ENCODE results near the gene CERS6.
"Not testable (repeated sequence)": the region's sequence is repeated elsewhere in the genome, so short reads cannot be mapped to it uniquely, and the experiment has no call there.

CERS6 gene

GRCh38 chr2:168480825-168481585, 24.9 kb downstream of the CERS6 start:
- no peak overlapping the region for H3K4me3 ChIP-seq (ENCODE audit: control insufficient read depth, low read depth, low read length)
- DNase-seq (ENCODE audit: low read depth), result no peak
- no peak for TF ChIP-seq CTCF (IDR thresholded peaks at IDR 0.05; ENCODE audit: control insufficient read depth, insufficient read depth, low read depth, low read length, missing control alignments)

- DNase-seq (ENCODE audit: low read depth), result no peak
- no peak for TF ChIP-seq CTCF (IDR thresholded peaks at IDR 0.05; ENCODE audit: control insufficient read depth, insufficient read depth, low read depth, low read length, missing control alignments)
- no peak overlapping the region for H3K4me3 ChIP-seq (ENCODE audit: control insufficient read depth, low read depth, low read length)
These were observed 26.2 kb downstream of the CERS6 start for GRCh38 chr2:168482269-168482668.

- TF ChIP-seq CTCF (IDR thresholded peaks at IDR 0.05; ENCODE audit: control insufficient read depth, insufficient read depth, low read depth, low read length, missing control alignments), result no peak
- H3K4me3 ChIP-seq (ENCODE audit: control insufficient read depth, low read depth, low read length), result no peak overlapping the region
- no peak for DNase-seq (ENCODE audit: low read depth)
These were observed 27.1 kb downstream of the CERS6 start for GRCh38 chr2:168482952-168483831.

GRCh38 chr2:168486477-168486876, 30.4 kb downstream of the CERS6 start:
- DNase-seq (ENCODE audit: low read depth), result no peak
- no peak for TF ChIP-seq CTCF (IDR thresholded peaks at IDR 0.05; ENCODE audit: control insufficient read depth, insufficient read depth, low read depth, low read length, missing control alignments)
- no peak overlapping the region for H3K4me3 ChIP-seq (ENCODE audit: control insufficient read depth, low read depth, low read length)

GRCh38 chr2:168490015-168490874, 34.2 kb downstream of the CERS6 start:
- TF ChIP-seq CTCF (IDR thresholded peaks at IDR 0.05; ENCODE audit: control insufficient read depth, insufficient read depth, low read depth, low read length, missing control alignments), result no peak
- H3K4me3 ChIP-seq (ENCODE audit: control insufficient read depth, low read depth, low read length), result no peak overlapping the region
- DNase-seq (ENCODE audit: low read depth), result no peak

GRCh38 chr2:168490946-168491605, 35.0 kb downstream of the CERS6 start:
- no peak for TF ChIP-seq CTCF (IDR thresholded peaks at IDR 0.05; ENCODE audit: control insufficient read depth, insufficient read depth, low read depth, low read length, missing control alignments)
- no peak for DNase-seq (ENCODE audit: low read depth)
- no peak overlapping the region for H3K4me3 ChIP-seq (ENCODE audit: control insufficient read depth, low read depth, low read length)

GRCh38 chr2:168491728-168492127, 35.7 kb downstream of the CERS6 start:
- not testable (repeated sequence) for H3K4me3 ChIP-seq (ENCODE audit: control insufficient read depth, low read depth, low read length); DNase-seq (ENCODE audit: low read depth)

GRCh38 chr2:168493219-168493618, 37.1 kb downstream of the CERS6 start:
- DNase-seq (ENCODE audit: low read depth); H3K4me3 ChIP-seq (ENCODE audit: control insufficient read depth, low read depth, low read length): not testable (repeated sequence)
